SK-N-SH treated with all-trans-retinoic acid at 6 μM for 48 hours (cell line): Measurements from ENCODE around the gene CDNF.

Experiments
- ESRRG ChIP-seq: fragments of 250-450 bp; sonication (Bioruptor Pico); IDR thresholded peaks from 2 replicates; pipeline ENCODE4 v1.6.1; 2021; ENCODE audit warnings: mild to moderate bottlenecking
- RARB ChIP-seq: fragments of 250-450 bp; sonication (Bioruptor Pico); IDR thresholded peaks from 2 replicates; pipeline ENCODE4 v1.8.0; 2021; ENCODE audit warnings: mild to moderate bottlenecking, moderate library complexity
- SNAI2 ChIP-seq: fragments of 250-450 bp; sonication (Bioruptor Pico); IDR thresholded peaks from 2 replicates; pipeline ENCODE4 v1.5.0; 2020; ENCODE audit warnings: mild to moderate bottlenecking, moderate library complexity
- ZNF565 ChIP-seq: fragments of 450-650 bp; formaldehyde crosslinking; conservative IDR thresholded peaks from 2 replicates; pipeline ENCODE4 v1.5.0; 2020; ENCODE audit warnings: low read depth, mild to moderate bottlenecking, moderate library complexity
- ZNF70 ChIP-seq: fragments of 450-650 bp; formaldehyde crosslinking; IDR thresholded peaks from 2 replicates; pipeline ENCODE4 v1.5.0; 2020; ENCODE audit warnings: mild to moderate bottlenecking, moderate library complexity
- ZNF8 ChIP-seq: fragments of 450-650 bp; formaldehyde crosslinking; IDR thresholded peaks from 2 replicates; pipeline ENCODE4 v1.5.0; 2020; ENCODE audit warnings: mild to moderate bottlenecking, moderate library complexity
- TF ChIP-seq, protein P1 (sequence below): fragments of 250-450 bp; sonication (Bioruptor Pico); IDR thresholded peaks from 2 replicates; pipeline ENCODE4 v1.5.0; 2020; ENCODE audit warnings: mild to moderate bottlenecking, moderate library complexity
- TF ChIP-seq, protein P2 (sequence below): fragments of 250-450 bp; sonication (Bioruptor Pico); IDR thresholded peaks from 2 replicates; pipeline ENCODE4 v1.8.0; 2020; ENCODE audit warnings: mild to moderate bottlenecking, moderate library complexity, borderline replicate concordance

DNA sequence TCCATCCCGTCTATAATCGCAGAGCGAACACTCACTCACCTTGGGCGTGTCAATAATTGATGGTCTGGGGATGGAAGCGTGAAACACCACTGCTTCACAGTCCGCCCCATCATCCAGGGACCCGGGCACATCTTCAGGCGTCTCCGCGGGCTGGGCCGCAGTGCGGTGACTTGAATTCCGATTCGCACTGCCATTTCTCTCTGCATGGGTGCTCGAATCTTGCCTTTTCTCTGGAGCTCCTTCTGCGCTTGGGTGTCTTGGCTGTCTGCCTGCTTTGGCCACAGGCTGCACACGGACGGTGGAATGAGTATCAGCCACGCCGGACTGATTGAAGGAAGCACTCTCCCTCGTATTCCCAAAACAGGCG lies 63.6 kb downstream of the CDNF start:
- TF ChIP-seq, protein P1, sequence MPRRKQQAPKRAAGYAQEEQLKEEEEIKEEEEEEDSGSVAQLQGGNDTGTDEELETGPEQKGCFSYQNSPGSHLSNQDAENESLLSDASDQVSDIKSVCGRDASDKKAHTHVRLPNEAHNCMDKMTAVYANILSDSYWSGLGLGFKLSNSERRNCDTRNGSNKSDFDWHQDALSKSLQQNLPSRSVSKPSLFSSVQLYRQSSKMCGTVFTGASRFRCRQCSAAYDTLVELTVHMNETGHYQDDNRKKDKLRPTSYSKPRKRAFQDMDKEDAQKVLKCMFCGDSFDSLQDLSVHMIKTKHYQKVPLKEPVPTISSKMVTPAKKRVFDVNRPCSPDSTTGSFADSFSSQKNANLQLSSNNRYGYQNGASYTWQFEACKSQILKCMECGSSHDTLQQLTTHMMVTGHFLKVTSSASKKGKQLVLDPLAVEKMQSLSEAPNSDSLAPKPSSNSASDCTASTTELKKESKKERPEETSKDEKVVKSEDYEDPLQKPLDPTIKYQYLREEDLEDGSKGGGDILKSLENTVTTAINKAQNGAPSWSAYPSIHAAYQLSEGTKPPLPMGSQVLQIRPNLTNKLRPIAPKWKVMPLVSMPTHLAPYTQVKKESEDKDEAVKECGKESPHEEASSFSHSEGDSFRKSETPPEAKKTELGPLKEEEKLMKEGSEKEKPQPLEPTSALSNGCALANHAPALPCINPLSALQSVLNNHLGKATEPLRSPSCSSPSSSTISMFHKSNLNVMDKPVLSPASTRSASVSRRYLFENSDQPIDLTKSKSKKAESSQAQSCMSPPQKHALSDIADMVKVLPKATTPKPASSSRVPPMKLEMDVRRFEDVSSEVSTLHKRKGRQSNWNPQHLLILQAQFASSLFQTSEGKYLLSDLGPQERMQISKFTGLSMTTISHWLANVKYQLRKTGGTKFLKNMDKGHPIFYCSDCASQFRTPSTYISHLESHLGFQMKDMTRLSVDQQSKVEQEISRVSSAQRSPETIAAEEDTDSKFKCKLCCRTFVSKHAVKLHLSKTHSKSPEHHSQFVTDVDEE, result no peak
- TF ChIP-seq ZNF8 (CRISPR knock-in tag) (no peak), RARB (CRISPR knock-in tag) (no peak), ZNF70 (no peak), SNAI2 (CRISPR knock-in tag) (no peak), ZNF565 (no peak), ESRRG (CRISPR knock-in tag) (no peak)
- TF ChIP-seq, protein P2, sequence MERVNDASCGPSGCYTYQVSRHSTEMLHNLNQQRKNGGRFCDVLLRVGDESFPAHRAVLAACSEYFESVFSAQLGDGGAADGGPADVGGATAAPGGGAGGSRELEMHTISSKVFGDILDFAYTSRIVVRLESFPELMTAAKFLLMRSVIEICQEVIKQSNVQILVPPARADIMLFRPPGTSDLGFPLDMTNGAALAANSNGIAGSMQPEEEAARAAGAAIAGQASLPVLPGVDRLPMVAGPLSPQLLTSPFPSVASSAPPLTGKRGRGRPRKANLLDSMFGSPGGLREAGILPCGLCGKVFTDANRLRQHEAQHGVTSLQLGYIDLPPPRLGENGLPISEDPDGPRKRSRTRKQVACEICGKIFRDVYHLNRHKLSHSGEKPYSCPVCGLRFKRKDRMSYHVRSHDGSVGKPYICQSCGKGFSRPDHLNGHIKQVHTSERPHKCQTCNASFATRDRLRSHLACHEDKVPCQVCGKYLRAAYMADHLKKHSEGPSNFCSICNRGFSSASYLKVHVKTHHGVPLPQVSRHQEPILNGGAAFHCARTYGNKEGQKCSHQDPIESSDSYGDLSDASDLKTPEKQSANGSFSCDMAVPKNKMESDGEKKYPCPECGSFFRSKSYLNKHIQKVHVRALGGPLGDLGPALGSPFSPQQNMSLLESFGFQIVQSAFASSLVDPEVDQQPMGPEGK, result no peak
